Fibroblast of villous mesenchyme (primary cell): ENCODE results near the gene RPS15A. TPM values are rescaled to one million over a fixed set of nuclear protein-coding genes. Genes with fewer than 3 reads are reported as not detected.

ENCODE experiments used
- DNase-seq: peaks from one replicate; pipeline ENCODE4 v3.0.0-alpha.2; 2010; ENCODE audit warnings: low read depth
- H3K4me3 ChIP-seq: 2 replicates; pipeline ENCODE4 v1.5.1; 2011; ENCODE audit warnings: low read depth, mild to moderate bottlenecking, low read length
- CTCF ChIP-seq: IDR thresholded peaks from 2 replicates; pipeline ENCODE4 v1.5.1; 2012; ENCODE audit warnings: low read depth, mild to moderate bottlenecking, low read length; ENCODE audit not compliant: insufficient read depth
- total RNA-seq: library from RNA; depleted of rRNA; stranded (reverse); fragments of >200 nt; gene quantifications from 2 replicates; pipeline ENCODE4 v1.2.3, GENCODE V29; 2012

Gene RPS15A
- total RNA-seq, 1 donor = 1,016 TPM

GRCh38 chr16:18799500-18799899, 9.4 kb upstream of the RPS15A start:
- TF ChIP-seq CTCF = no peak
- DNase-seq = no peak
- H3K4me3 ChIP-seq = peak overlapping the region; percentile 97

GRCh38 chr16:18797746-18798145, 7.6 kb upstream of the RPS15A start:
- no peak overlapping the region for H3K4me3 ChIP-seq
- no peak for DNase-seq
- no peak for TF ChIP-seq CTCF

- DNase-seq = no peak
- TF ChIP-seq CTCF = no peak
- H3K4me3 ChIP-seq = no peak overlapping the region
Measured at GRCh38 chr16:18796377-18796776, 6.2 kb upstream of the RPS15A start.

GRCh38 chr16:18792836-18793433, 2.8 kb upstream of the RPS15A start:
- TF ChIP-seq CTCF = no peak
- no peak for DNase-seq

GRCh38 chr16:18789515-18789849, 652 bp downstream of the RPS15A start:
- TF ChIP-seq CTCF = no peak
- H3K4me3 ChIP-seq = peak overlapping the region; percentile 98

More at GRCh38 chr16:18792836-18793433, 2.8 kb upstream of the RPS15A start:
- H3K4me3 ChIP-seq = no peak overlapping the region

GRCh38 chr16:18788828-18789514, 1.2 kb downstream of the RPS15A start:
- H3K4me3 ChIP-seq = peak overlapping the region; percentile 98
- TF ChIP-seq CTCF = no peak
- no peak for DNase-seq

More at GRCh38 chr16:18789515-18789849, 652 bp downstream of the RPS15A start:
- no peak for DNase-seq
